GM06990 (cell line): ENCODE results near the gene SNX19.

Source experiments
- DNase-seq: peaks from one replicate; pipeline ENCODE4 v3.0.0-alpha.2; 2011; ENCODE audit not compliant: insufficient read length; ENCODE audit errors: extremely low read depth
- H3K27me3 ChIP-seq: replicated peaks from 2 replicates; pipeline ENCODE4 v1.6.0; 2011; ENCODE audit warnings: low read length; ENCODE audit not compliant: control insufficient read depth, insufficient read depth
- H3K36me3 ChIP-seq: 2 replicates; pipeline ENCODE4 v1.5.1; 2011; ENCODE audit warnings: low read length; ENCODE audit not compliant: control insufficient read depth, insufficient read depth
- H3K4me3 ChIP-seq: replicated peaks from 2 replicates; pipeline ENCODE4 v1.5.1; 2011; ENCODE audit warnings: low read depth, mild to moderate bottlenecking, control low read depth, low read length
- TF ChIP-seq, protein P1 (sequence below): IDR thresholded peaks from 2 replicates; pipeline ENCODE4 v1.5.1; 2011; ENCODE audit warnings: low read length, control low read depth, mild to moderate bottlenecking, inconsistent platforms; ENCODE audit not compliant: insufficient read depth, poor library complexity, severe bottlenecking

SNX19 gene

DNA sequence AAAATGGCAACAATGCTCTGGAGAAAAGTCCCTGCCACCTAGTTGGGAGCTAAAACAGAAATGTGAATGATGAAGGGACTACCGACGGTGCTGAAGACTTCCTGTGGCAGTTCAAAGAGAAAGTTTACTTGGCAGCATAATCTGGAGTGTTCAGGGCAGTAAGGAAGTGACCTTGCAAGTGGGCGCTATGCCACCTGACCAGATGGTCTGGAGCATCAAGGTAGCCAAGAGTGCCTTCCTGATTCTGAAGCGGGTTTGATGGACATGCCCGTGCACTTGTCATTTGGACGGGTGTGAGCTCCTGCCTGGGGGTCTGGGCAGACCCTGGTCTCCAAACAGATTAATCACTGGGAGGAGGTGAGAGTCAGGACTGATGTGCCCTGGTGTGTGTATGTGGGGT lies 1.8 kb upstream of the SNX19 start:
- TF ChIP-seq, protein P1, sequence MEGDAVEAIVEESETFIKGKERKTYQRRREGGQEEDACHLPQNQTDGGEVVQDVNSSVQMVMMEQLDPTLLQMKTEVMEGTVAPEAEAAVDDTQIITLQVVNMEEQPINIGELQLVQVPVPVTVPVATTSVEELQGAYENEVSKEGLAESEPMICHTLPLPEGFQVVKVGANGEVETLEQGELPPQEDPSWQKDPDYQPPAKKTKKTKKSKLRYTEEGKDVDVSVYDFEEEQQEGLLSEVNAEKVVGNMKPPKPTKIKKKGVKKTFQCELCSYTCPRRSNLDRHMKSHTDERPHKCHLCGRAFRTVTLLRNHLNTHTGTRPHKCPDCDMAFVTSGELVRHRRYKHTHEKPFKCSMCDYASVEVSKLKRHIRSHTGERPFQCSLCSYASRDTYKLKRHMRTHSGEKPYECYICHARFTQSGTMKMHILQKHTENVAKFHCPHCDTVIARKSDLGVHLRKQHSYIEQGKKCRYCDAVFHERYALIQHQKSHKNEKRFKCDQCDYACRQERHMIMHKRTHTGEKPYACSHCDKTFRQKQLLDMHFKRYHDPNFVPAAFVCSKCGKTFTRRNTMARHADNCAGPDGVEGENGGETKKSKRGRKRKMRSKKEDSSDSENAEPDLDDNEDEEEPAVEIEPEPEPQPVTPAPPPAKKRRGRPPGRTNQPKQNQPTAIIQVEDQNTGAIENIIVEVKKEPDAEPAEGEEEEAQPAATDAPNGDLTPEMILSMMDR = no peak
- no peak for DNase-seq
- Histone ChIP-seq H3K36me3 (peaks cover 6% of the 10 kb centered on the region; the same call in 1 of the 2 replicates), H3K27me3 (no peaks in the 10 kb centered on the region), H3K4me3 (no peak overlapping the region)

DNA sequence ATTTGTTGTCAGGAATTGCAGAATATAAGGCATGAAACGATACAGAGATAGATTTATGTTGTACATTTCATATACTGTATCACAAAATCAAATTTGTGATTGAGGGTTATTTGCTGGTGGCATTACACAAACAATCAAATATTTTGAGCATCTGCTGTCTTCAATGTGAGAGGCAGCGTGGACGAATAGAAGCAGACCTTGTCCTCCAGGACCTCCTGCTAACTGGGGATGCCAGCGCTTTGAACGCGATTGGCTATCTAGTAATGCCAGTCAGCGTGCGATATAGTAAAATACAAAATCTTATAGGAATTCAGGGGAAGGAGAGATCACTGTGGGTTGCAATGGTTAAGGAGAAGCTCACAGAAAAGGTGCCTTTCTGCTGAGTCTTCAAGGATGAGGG lies 631 bp upstream of the SNX19 start:
- DNase-seq = no peak
- TF ChIP-seq, protein P1 = no peak
- Histone ChIP-seq H3K36me3 (peaks cover 6% of the 10 kb centered on the region; the same call in 1 of the 2 replicates), H3K4me3 (peak overlapping the region; percentile 54), H3K27me3 (no peaks in the 10 kb centered on the region)

DNA sequence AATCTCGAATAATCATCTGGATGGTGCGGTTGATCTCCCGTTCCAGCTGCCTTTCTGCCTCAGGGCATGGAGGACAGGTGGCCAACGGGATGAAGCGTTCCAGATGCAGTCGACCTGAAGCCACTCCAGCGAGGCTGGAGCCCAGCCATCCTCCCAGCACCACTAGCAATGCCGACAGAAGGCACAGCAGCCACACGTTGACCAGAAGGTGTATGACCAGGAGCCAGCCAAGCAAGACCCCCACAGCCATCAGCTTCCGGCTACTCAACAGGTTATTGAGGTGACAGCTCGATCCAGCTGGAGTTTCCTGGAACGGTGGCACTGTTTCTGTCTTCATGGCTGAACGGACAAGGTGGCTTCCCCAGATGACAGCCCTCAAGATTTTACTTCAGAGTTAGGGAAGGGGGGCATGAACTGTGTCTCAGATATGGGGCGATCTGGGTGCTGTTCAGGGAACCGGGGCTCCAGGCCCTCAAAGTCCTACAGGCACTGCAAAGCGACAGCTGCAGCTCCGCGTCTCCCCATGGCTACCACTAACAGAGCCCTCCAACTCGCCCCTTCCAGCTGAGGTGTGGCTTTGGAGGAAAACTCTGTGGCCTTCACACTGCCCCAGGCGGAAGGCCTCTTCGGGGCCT lies 559 bp downstream of the SNX19 start:
- peak; percentile 24 for DNase-seq
- Histone ChIP-seq H3K4me3 (peak overlapping the region; percentile 97), H3K36me3 (peaks cover 7% of the 10 kb centered on the region; the same call in 1 of the 2 replicates), H3K27me3 (no peaks in the 10 kb centered on the region)
- TF ChIP-seq, protein P1 = no peak

DNA sequence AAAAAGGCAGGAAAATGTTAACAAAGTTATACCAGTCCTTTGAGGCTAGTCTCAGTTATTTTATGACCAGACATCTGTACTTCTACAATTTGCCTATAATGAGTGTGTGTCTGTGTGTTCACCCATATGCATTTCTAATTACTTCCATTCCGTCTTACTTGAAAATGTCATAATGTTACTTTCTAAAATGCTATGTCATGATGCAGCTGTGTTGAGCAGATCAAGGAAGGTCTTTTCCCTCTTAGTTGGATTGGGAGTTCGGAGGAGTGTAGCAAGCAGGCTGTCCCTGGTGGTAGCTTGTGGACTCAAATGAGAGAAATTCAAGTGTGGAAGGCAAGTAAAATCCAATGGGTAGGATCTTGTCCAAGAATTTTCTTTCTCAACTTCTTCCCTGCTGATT lies 3.0 kb downstream of the SNX19 start:
- TF ChIP-seq, protein P1 = no peak
- DNase-seq = no peak
- peaks cover 13% of the 10 kb centered on the region; the same call in 1 of the 2 replicates for H3K36me3 ChIP-seq
- no peak overlapping the region for H3K4me3 ChIP-seq
- no peaks in the 10 kb centered on the region for H3K27me3 ChIP-seq

DNA sequence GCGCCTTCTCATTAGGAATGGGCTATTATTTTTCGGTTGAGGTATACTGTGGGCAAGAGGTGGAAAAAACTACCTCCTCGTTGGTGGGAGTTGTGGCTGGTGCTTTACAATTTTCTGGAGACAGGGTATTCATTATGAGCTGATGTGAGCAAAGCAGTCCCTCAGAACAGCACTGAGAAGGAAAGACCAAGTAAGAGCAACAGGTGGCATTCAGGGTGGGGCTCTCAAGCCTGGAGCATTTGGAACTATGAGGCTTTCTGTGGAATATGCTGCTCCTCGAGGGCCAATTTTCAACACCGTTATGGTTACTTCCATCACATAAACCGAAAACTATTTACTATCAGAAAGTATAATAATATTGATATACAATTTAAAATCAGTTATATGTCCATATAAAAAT lies 3.7 kb downstream of the SNX19 start:
- Histone ChIP-seq H3K4me3 (no peak overlapping the region), H3K36me3 (peaks cover 17% of the 10 kb centered on the region), H3K27me3 (no peaks in the 10 kb centered on the region)
- TF ChIP-seq, protein P1 = no peak
- no peak for DNase-seq

DNA sequence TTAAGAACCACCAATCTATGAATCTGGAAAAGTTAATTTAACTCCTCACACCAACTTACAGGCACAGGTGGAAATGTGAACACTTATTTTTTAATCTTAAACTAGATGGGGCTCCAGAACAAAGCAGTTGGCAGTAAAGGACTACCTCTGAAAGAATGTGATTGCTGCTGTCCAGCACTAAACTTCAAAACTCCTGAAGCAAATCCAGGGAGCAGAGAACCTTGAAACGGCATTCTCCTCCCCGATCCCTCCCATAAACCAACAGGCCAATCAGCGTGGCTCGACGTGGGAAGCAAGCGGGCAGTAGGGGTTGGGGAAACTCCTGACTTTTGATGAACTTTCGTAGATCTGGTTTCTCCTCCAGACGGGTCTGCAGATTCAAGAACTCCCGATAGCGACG lies 5.0 kb downstream of the SNX19 start:
- Histone ChIP-seq H3K27me3 (no peaks in the 10 kb centered on the region), H3K4me3 (no peak overlapping the region), H3K36me3 (peaks cover 22% of the 10 kb centered on the region)
- no peak for DNase-seq
- TF ChIP-seq, protein P1 = no peak
